HG02938 (cell line): Measurements from ENCODE around the gene TMEM156.

Experiments
- ATAC-seq: cut with Tn5 transposase; IDR thresholded peaks from one replicate; pipeline ENCODE4 v1.9.1; 2021; ENCODE audit warnings: mild to moderate bottlenecking, moderate library complexity; ENCODE audit not compliant: unreplicated experiment

The TMEM156 gene

DNA sequence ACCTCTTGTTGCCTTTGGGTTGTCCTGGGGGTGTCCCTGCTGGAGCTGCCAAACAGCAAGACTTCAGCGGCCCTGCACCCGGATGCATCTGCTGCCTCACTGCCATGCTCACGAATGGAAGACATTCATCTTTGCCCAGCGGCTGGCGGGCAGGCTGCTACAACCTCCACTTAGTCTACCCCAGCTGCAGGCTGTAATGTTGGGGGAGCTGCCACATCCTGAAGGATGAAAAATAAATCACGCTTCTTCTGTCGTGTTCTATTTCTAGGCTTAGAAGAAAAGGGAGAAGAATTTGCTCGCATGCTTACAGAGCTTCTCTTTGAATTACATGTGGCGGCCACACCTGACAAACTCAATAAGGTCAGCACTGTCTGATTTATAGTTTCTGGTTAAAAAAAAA is 103.2 kb downstream of the TMEM156 start:
- ATAC-seq: no peak

GRCh38 chr4:38928568-38928967 is 103.6 kb downstream of the TMEM156 start:
- ATAC-seq: no peak

DNA sequence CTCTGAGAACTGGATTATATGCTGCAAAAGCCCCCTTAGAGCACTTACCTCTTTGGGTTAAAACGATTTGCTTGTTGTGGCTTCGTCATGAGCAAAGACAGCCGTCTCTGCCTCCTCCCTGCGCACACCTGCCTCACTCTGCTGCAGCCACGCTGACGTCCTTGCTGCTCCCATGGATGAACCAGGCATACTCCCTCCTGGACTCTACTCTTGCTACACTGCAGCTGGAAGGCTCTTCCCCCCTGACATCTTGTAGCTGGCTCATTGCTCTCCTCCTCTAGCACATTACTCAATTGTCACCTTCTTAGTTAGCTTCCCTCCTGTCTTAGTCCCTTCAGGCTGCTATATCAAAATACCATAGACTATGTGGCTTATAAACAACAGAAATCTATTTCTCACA is 105.3 kb downstream of the TMEM156 start:
- ATAC-seq: no peak

- ATAC-seq: no peak
Measured at GRCh38 chr4:38925492-38926413, 106.5 kb downstream of the TMEM156 start.

DNA sequence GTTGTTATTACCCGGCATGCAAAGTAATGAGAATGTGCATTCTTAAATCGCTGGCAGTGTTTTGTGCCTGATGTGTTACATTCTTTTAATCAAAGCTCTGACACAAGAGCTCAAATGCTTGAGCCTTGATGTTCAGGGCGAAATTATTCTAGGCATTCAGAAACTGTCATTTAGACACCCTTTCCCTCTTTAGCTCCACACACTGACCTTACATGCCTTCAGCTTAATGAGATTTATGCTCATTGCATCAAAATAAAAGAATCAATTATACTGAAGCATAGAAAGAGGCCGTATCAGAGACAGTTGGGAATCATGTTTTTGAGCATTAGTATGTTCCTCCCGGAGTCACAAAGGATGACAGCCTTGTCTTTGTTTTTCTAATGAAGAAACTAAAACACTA is 107.9 kb downstream of the TMEM156 start:
- ATAC-seq: no peak

- ATAC-seq: no peak
Measured at GRCh38 chr4:38923746-38924145, 108.5 kb downstream of the TMEM156 start.

GRCh38 chr4:38921151-38921550 is 111.1 kb downstream of the TMEM156 start:
- no peak for ATAC-seq

GRCh38 chr4:38920677-38921076 is 111.5 kb downstream of the TMEM156 start:
- no peak for ATAC-seq

DNA sequence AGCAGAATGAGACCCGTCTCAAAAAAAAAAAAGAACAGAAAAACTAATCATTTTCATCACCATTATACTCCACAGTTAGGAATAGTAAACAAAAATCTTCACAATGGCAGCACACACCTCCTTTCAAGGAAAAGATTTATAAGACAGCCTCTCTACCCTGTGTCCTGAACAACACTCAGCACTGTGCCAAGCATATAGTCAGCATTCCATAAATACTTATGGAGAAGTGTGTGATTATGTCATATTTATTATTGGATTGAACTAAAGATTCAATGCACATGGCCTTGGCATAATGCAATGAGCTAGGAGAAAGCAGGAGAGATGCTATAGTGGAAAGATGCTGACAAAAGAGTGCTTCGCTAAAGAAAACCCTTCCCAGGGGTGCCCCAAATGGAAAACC is 112.0 kb downstream of the TMEM156 start:
- no peak for ATAC-seq

- ATAC-seq: no peak
Measured at GRCh38 chr4:38919494-38919893, 112.7 kb downstream of the TMEM156 start.

DNA sequence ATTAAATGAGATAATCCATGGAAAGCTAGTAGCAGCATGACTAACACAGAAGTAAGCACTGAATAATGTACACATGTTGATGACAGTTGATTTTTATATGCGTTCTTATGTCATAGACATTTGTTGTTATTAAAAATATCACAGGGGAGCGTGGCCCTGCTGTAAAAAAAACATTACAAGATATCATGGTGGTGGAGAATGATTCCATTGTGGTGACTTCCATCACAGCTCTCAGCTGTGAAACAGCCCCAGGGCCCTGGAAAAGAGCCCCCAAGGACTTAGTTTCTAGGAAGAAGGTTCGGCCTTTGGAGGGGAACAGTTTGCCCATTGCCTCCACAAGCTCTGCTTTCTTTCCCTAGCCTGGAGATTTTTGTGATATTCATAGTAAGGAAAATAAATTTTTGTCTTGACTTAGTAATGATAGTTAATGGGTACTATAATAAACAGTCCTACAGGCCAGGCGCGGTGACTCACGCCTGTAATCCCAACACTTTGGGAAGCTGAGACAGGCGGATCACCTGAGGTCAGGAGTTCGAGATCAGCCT is 114.7 kb downstream of the TMEM156 start:
- ATAC-seq: no peak
